GM23338 (cell line): Measurements from ENCODE around the gene CS. TPM values are rescaled to one million over a fixed set of nuclear protein-coding genes. Genes with fewer than 3 reads are reported as not detected.

Source experiments
- ATAC-seq: fragments of 200-7000 bp; cut with Tn5 transposase; 3 replicates; pipeline ENCODE4 v1.9.1; 2020
- DNase-seq: peaks from one replicate; pipeline ENCODE4 v3.0.0-alpha.2; 2015; ENCODE audit warnings: low spot score
- H2AFZ ChIP-seq: fragments of 200-600 bp; sonication (generic); 2 replicates; pipeline ENCODE4 v1.8.0; 2016; ENCODE audit warnings: antibody characterized with exemption, mild to moderate bottlenecking, moderate library complexity
- H3F3A ChIP-seq: fragments of 200-600 bp; sonication (generic); replicated peaks from 2 replicates; pipeline ENCODE4 v1.8.0; 2017; ENCODE audit warnings: antibody characterized with exemption, mixed run types, low read depth
- H3K27ac ChIP-seq: fragments of 200-600 bp; sonication (generic); 2 replicates; pipeline ENCODE4 v1.6.1; 2016; ENCODE audit warnings: low read depth
- H3K27me3 ChIP-seq: fragments of 200-600 bp; sonication (generic); 2 replicates; pipeline ENCODE4 v1.8.0; 2016; ENCODE audit warnings: mild to moderate bottlenecking, mixed run types, moderate library complexity; ENCODE audit not compliant: insufficient read depth
- H3K36me3 ChIP-seq: fragments of 200-600 bp; sonication (generic); 2 replicates; pipeline ENCODE4 v1.8.0; 2016; ENCODE audit warnings: mild to moderate bottlenecking; ENCODE audit not compliant: insufficient read depth
- H3K4me1 ChIP-seq: fragments of 200-600 bp; sonication (generic); 2 replicates; pipeline ENCODE4 v1.8.0; 2016; ENCODE audit warnings: mild to moderate bottlenecking, moderate library complexity; ENCODE audit not compliant: insufficient read depth
- H3K4me2 ChIP-seq: fragments of 200-600 bp; sonication (generic); 2 replicates; pipeline ENCODE4 v1.7.1; 2017; ENCODE audit warnings: mixed run types
- H3K4me3 ChIP-seq: fragments of 200-600 bp; sonication (generic); 2 replicates; pipeline ENCODE4 v1.6.1; 2016; ENCODE audit warnings: mixed run types
- H3K79me2 ChIP-seq: fragments of 200-600 bp; sonication (generic); replicated peaks from 2 replicates; pipeline ENCODE4 v1.8.0; 2017; ENCODE audit warnings: mild to moderate bottlenecking; ENCODE audit not compliant: insufficient read depth
- H3K9me2 ChIP-seq: fragments of 200-600 bp; sonication (generic); 2 replicates; pipeline ENCODE4 v1.8.0; 2017; ENCODE audit not compliant: insufficient read depth
- H4K20me1 ChIP-seq: fragments of 200-600 bp; sonication (generic); replicated peaks from 2 replicates; pipeline ENCODE4 v1.8.0; 2017; ENCODE audit warnings: mild to moderate bottlenecking; ENCODE audit not compliant: insufficient read depth
- H3K27ac Mint-ChIP-seq: 2 replicates; pipeline ENCODE4 v1.8.0; 2020; ENCODE audit warnings: inconsistent platforms, mild to moderate bottlenecking, moderate library complexity, mixed read lengths
- H3K27me3 Mint-ChIP-seq: 3 replicates; pipeline ENCODE4 v1.8.0; 2022; ENCODE audit warnings: low read depth, mild to moderate bottlenecking, moderate library complexity, mixed read lengths, inconsistent platforms; ENCODE audit not compliant: insufficient read depth, poor library complexity
- H3K36me3 Mint-ChIP-seq: 3 replicates; pipeline ENCODE4 v1.8.0; 2021; ENCODE audit warnings: low read depth, mild to moderate bottlenecking, inconsistent platforms, moderate library complexity, mixed read lengths
- H3K4me1 Mint-ChIP-seq: 3 replicates; pipeline ENCODE4 v1.8.0; 2020; ENCODE audit warnings: mild to moderate bottlenecking, inconsistent platforms, mixed read lengths
- H3K4me3 Mint-ChIP-seq: 3 replicates; pipeline ENCODE4 v1.8.0; 2021; ENCODE audit warnings: moderate library complexity, mild to moderate bottlenecking, inconsistent platforms, mixed read lengths
- H3K9me3 Mint-ChIP-seq: 3 replicates; pipeline ENCODE4 v1.8.0; 2020; ENCODE audit warnings: moderate library complexity, mild to moderate bottlenecking, inconsistent platforms, mixed read lengths
- CREB1 ChIP-seq: fragments of 250-450 bp; sonication (Bioruptor Pico); IDR thresholded peaks from 2 replicates; pipeline ENCODE4 v1.5.0; 2020; ENCODE audit warnings: low read depth, mild to moderate bottlenecking, moderate library complexity
- ETS1 ChIP-seq: IDR thresholded peaks from 2 replicates; pipeline ENCODE4 v1.6.1; 2016; ENCODE audit warnings: antibody characterized with exemption
- EZH2 ChIP-seq: fragments of 200-600 bp; sonication (generic); IDR thresholded peaks from one replicate; pipeline ENCODE4 v1.8.0; 2017; ENCODE audit warnings: antibody characterized with exemption, mild to moderate bottlenecking, low read depth; ENCODE audit not compliant: unreplicated experiment
- EZH2phosphoT487 ChIP-seq: fragments of 200-600 bp; sonication (generic); IDR thresholded peaks from one replicate; pipeline ENCODE4 v1.8.1; 2018; ENCODE audit warnings: antibody characterized with exemption; ENCODE audit not compliant: unreplicated experiment
- JUNB ChIP-seq: IDR thresholded peaks from one replicate; pipeline ENCODE4 v1.6.1; 2016; ENCODE audit warnings: antibody characterized with exemption; ENCODE audit not compliant: unreplicated experiment
- NANOG ChIP-seq: IDR thresholded peaks from 2 replicates; pipeline ENCODE4 v1.6.1; 2016; ENCODE audit warnings: antibody characterized with exemption, borderline replicate concordance
- POLR2AphosphoS5 ChIP-seq: IDR thresholded peaks from 2 replicates; pipeline ENCODE4 v1.6.1; 2016; ENCODE audit warnings: antibody characterized with exemption, low read depth
- STAT1 ChIP-seq: IDR thresholded peaks from one replicate; pipeline ENCODE4 v1.6.1; 2016; ENCODE audit warnings: antibody characterized with exemption; ENCODE audit not compliant: unreplicated experiment
- ZNF114 ChIP-seq: fragments of 250-450 bp; sonication (Bioruptor Pico); IDR thresholded peaks from 2 replicates; pipeline ENCODE4 v1.5.0; 2020; ENCODE audit warnings: mild to moderate bottlenecking, moderate library complexity
- ZNF331 ChIP-seq: fragments of 250-450 bp; sonication (Bioruptor Pico); IDR thresholded peaks from 2 replicates; pipeline ENCODE4 v1.5.0; 2020; ENCODE audit warnings: low read depth, mild to moderate bottlenecking, moderate library complexity
- ZNF462 ChIP-seq: fragments of 250-450 bp; sonication (Bioruptor Pico); IDR thresholded peaks from 2 replicates; pipeline ENCODE4 v1.5.0; 2020; ENCODE audit warnings: mild to moderate bottlenecking, moderate library complexity
- polyA plus RNA-seq: library from polyadenylated mRNA; unstranded; fragments of >200 nt; fragmentation: Nextera tagmentation; extraction: Ambion mirVana; gene quantifications from 2 replicates; pipeline ENCODE4 v1.2.1, GENCODE V29; 2016
- total RNA-seq: library from RNA; depleted of rRNA; stranded (reverse); fragments of >200 nt; shearing (Covaris generic); gene quantifications from 2 replicates; pipeline ENCODE4 v1.2.3, GENCODE V29; 2014
- TF ChIP-seq, protein P1 (sequence below): IDR thresholded peaks from one replicate; pipeline ENCODE4 v1.6.1; 2018; ENCODE audit warnings: antibody characterized with exemption; ENCODE audit not compliant: unreplicated experiment
- TF ChIP-seq, protein P2 (sequence below), 2 experiments: fragments of 200-600 bp in 1 of 2; sonication (generic) in 1 of 2; conservative IDR thresholded peaks; 2 replicates each; pipeline versions ENCODE4 v1.5.1 to v1.6.1; 2016 to 2017; ENCODE audit warnings: antibody characterized with exemption in 2 of 2, low read depth in 2 of 2, mild to moderate bottlenecking in 2 of 2, moderate library complexity in 1 of 2

The CS gene
- total and polyA plus RNA-seq, 2 experiments from 2014 or later: 63.3 to 166 TPM

DNA sequence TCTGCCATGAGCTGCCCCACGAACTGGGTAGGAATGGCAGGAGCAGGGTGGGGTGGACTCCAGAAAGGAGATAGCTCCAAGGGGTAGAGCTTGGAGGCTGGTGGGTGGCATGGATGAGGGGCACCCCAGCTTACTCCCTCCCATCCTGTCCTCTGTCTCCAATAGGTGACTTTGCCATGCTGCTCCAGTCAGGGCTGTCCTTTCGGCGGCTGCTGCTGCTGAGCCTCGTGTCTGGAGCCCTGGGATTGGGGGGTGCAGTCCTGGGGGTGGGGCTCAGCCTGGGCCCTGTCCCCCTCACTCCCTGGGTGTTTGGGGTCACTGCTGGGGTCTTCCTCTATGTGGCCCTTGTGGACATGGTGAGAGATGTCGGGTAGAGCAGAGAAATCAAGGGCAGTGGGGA, 63.1 kb downstream of the CS start (continued):
- TF ChIP-seq, protein P1, sequence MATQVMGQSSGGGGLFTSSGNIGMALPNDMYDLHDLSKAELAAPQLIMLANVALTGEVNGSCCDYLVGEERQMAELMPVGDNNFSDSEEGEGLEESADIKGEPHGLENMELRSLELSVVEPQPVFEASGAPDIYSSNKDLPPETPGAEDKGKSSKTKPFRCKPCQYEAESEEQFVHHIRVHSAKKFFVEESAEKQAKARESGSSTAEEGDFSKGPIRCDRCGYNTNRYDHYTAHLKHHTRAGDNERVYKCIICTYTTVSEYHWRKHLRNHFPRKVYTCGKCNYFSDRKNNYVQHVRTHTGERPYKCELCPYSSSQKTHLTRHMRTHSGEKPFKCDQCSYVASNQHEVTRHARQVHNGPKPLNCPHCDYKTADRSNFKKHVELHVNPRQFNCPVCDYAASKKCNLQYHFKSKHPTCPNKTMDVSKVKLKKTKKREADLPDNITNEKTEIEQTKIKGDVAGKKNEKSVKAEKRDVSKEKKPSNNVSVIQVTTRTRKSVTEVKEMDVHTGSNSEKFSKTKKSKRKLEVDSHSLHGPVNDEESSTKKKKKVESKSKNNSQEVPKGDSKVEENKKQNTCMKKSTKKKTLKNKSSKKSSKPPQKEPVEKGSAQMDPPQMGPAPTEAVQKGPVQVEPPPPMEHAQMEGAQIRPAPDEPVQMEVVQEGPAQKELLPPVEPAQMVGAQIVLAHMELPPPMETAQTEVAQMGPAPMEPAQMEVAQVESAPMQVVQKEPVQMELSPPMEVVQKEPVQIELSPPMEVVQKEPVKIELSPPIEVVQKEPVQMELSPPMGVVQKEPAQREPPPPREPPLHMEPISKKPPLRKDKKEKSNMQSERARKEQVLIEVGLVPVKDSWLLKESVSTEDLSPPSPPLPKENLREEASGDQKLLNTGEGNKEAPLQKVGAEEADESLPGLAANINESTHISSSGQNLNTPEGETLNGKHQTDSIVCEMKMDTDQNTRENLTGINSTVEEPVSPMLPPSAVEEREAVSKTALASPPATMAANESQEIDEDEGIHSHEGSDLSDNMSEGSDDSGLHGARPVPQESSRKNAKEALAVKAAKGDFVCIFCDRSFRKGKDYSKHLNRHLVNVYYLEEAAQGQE: no peak
- no peak for TF ChIP-seq ZNF331 (CRISPR knock-in tag)

- no peak overlapping the region for H2AFZ ChIP-seq
- Mint-ChIP-seq H3K4me3 (no peak overlapping the region), H3K36me3 (peaks cover 6% of the 10 kb centered on the region), H3K27ac (no peak overlapping the region), H3K4me1 (peaks cover 10% of the 10 kb centered on the region; the same call in 2 of the 3 replicates), H3K27me3 (peaks cover 17% of the 10 kb centered on the region), H3K9me3 (no peaks in the 10 kb centered on the region)
- no peaks in the 10 kb centered on the region for H3K4me1 ChIP-seq
- H3K79me2 ChIP-seq: no peaks in the 10 kb centered on the region
- no peak overlapping the region for H3K4me2 ChIP-seq
- no peaks in the 10 kb centered on the region for H3K9me2 ChIP-seq
- peaks cover 5% of the 10 kb centered on the region; the same call in 1 of the 2 replicates for H3K27me3 ChIP-seq
- ATAC-seq: no peak
- no peak overlapping the region for H3K4me3 ChIP-seq
- H4K20me1 ChIP-seq: peaks cover 7% of the 10 kb centered on the region; the same call in 1 of the 2 replicates
- peaks cover 4% of the 10 kb centered on the region; the same call in 1 of the 2 replicates for H3F3A ChIP-seq
- DNase-seq: no peak
- H3K27ac ChIP-seq: no peak overlapping the region
- H3K36me3 ChIP-seq: 0 out of 2 replicates have a peak, but pooled peaks cover 6% of the 10 kb centered on the region
- TF ChIP-seq ZNF114 (CRISPR knock-in tag) (no peak), ZNF331 (CRISPR knock-in tag) (no peak), EZH2phosphoT487 (no peak), ZNF462 (no peak), CREB1 (CRISPR knock-in tag) (no peak), JUNB (no peak), NANOG (no peak), EZH2 (no peak), STAT1 (no peak), ETS1 (no peak), POLR2AphosphoS5 (no peak)
- TF ChIP-seq, protein P2, sequence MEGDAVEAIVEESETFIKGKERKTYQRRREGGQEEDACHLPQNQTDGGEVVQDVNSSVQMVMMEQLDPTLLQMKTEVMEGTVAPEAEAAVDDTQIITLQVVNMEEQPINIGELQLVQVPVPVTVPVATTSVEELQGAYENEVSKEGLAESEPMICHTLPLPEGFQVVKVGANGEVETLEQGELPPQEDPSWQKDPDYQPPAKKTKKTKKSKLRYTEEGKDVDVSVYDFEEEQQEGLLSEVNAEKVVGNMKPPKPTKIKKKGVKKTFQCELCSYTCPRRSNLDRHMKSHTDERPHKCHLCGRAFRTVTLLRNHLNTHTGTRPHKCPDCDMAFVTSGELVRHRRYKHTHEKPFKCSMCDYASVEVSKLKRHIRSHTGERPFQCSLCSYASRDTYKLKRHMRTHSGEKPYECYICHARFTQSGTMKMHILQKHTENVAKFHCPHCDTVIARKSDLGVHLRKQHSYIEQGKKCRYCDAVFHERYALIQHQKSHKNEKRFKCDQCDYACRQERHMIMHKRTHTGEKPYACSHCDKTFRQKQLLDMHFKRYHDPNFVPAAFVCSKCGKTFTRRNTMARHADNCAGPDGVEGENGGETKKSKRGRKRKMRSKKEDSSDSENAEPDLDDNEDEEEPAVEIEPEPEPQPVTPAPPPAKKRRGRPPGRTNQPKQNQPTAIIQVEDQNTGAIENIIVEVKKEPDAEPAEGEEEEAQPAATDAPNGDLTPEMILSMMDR (conservative IDR thresholded peaks at IDR 0.05; ENCODE audit: low read depth in 2 of 2): no peak
Measured at GRCh38 chr12:56236091-56236490, 64.0 kb downstream of the CS start.
